HG03039 (cell line): ENCODE measurements around the gene STX4.

Source experiments
- ATAC-seq: cut with Tn5 transposase; IDR thresholded peaks from one replicate; pipeline ENCODE4 v1.9.1; 2021; ENCODE audit warnings: mild to moderate bottlenecking, moderate library complexity; ENCODE audit not compliant: unreplicated experiment

The STX4 gene

GRCh38 chr16:31061813-31062440, 28.6 kb downstream of the STX4 start:
- ATAC-seq, result no peak

GRCh38 chr16:31063495-31063842, 30.1 kb downstream of the STX4 start:
- no peak for ATAC-seq

GRCh38 chr16:31063843-31064611, 30.7 kb downstream of the STX4 start:
- ATAC-seq, result no peak

- ATAC-seq, result no peak
Measured at GRCh38 chr16:31064882-31065461, 31.6 kb downstream of the STX4 start.

- ATAC-seq, result no peak
Measured at GRCh38 chr16:31067342-31067741, 34.0 kb downstream of the STX4 start.

GRCh38 chr16:31071861-31072260, 38.5 kb downstream of the STX4 start:
- no peak for ATAC-seq

- no peak for ATAC-seq
Measured at GRCh38 chr16:31072540-31073141, 39.3 kb downstream of the STX4 start.

- ATAC-seq, result peak; percentile 45
Measured at GRCh38 chr16:31073142-31073969, 40.0 kb downstream of the STX4 start.

GRCh38 chr16:31073970-31074813, 40.8 kb downstream of the STX4 start, which contains the start of the genes ZNF646 and ZNF668:
ZNF646 (plus strand) TSS chr16:31074422; CDS start chr16:31076325, 1,903 bp downstream.
ZNF668 (minus strand) TSS chr16:31074240; CDS start chr16:31064459, 9,781 bp downstream.
- ATAC-seq, result peak; percentile 57

- no peak for ATAC-seq
Measured at GRCh38 chr16:31074814-31075183, 41.4 kb downstream of the STX4 start.

- no peak for ATAC-seq
Measured at GRCh38 chr16:31076319-31076718, 43.0 kb downstream of the STX4 start.

- no peak for ATAC-seq
Measured at GRCh38 chr16:31077024-31077423, 43.7 kb downstream of the STX4 start.

GRCh38 chr16:31077592-31078396, 44.4 kb downstream of the STX4 start:
- no peak for ATAC-seq

GRCh38 chr16:31078597-31079341, 45.4 kb downstream of the STX4 start:
- ATAC-seq, result no peak

- ATAC-seq, result no peak
Measured at GRCh38 chr16:31079342-31079944, 46.1 kb downstream of the STX4 start.

GRCh38 chr16:31080035-31080629, 46.8 kb downstream of the STX4 start:
- ATAC-seq, result no peak

GRCh38 chr16:31080756-31081419, 47.5 kb downstream of the STX4 start:
- ATAC-seq, result no peak
